HFF-Myc (cell line): Measurements from ENCODE around the gene NPPA.

ENCODE experiments used
- DNase-seq: peaks from one replicate; pipeline ENCODE4 v3.0.0-alpha.2; 2011; ENCODE audit warnings: low read depth; ENCODE audit errors: extremely low read depth
- H3K4me3 ChIP-seq: replicated peaks from 2 replicates; pipeline ENCODE4 v1.5.1; 2011; ENCODE audit warnings: low read depth, mild to moderate bottlenecking, control low read depth, low read length
- CTCF ChIP-seq: IDR thresholded peaks from 2 replicates; pipeline ENCODE4 v1.5.1; 2012; ENCODE audit warnings: mild to moderate bottlenecking, low read depth, low read length, control low read depth; ENCODE audit errors: missing control alignments

Gene NPPA

DNA sequence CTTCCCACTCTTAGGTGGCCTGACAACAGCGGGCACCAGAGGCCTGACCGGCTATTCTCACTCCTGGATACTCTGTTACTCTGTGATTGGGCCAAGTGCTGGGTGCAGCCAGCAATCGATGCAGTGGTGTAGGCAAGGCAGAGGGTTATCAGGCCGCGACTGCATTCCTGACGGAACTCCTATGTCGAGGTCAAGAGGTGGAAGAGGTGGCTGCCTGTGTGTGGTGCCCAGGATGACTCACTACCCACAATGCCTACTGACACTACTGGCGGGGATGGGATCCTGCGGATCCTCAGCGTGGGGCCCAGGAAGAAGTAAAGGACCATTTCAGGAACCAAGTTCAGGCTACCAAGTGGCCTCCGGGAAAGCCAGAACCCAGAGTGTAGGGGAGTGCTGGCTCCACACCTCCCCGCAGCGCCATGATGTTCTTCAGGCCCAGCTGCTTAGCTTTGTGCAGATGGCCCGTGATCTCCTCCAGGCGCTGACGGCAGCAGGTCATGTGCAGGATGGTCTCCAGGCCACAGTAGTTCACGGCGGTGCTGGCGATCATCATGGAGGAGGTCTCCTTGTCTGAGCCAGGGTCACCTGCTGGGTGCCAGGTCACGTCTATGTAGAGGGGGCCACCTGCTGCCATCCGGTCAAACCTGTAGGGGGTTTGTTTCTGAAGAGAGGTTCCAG lies 46.7 kb downstream of the NPPA start:
- no peak for DNase-seq
- no peak for TF ChIP-seq CTCF

GRCh38 chr1:11800391-11800755 lies 47.2 kb downstream of the NPPA start:
- no peak overlapping the region for H3K4me3 ChIP-seq
- no peak for DNase-seq
- no peak for TF ChIP-seq CTCF

More for the DNA sequence above, 46.7 kb downstream of the NPPA start:
- H3K4me3 ChIP-seq: no peak overlapping the region

- DNase-seq: no peak
- TF ChIP-seq CTCF: no peak
- H3K4me3 ChIP-seq: no peak overlapping the region
Measured at GRCh38 chr1:11799896-11800295, 47.7 kb downstream of the NPPA start.

DNA sequence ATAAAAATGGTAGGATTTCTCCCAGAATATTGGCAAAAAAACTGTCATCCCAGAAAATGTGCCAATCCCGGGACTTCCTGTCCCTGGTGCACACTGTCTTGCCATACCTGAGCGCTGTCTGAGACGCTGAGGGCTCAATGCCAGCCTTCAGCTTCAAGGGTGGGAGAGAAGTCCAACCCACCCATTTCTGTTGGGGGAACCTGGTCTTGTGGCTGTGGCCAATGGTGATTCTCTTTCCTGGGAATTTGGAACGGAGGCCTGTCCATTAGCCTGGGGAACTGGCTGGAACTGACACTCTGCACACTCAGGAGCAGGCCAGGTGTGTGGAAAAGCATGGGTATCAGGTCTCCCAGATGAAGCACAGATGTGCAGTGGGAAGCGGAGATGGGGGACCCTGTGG lies 48.5 kb downstream of the NPPA start:
- DNase-seq: no peak
- TF ChIP-seq CTCF: no peak
- H3K4me3 ChIP-seq: no peak overlapping the region

DNA sequence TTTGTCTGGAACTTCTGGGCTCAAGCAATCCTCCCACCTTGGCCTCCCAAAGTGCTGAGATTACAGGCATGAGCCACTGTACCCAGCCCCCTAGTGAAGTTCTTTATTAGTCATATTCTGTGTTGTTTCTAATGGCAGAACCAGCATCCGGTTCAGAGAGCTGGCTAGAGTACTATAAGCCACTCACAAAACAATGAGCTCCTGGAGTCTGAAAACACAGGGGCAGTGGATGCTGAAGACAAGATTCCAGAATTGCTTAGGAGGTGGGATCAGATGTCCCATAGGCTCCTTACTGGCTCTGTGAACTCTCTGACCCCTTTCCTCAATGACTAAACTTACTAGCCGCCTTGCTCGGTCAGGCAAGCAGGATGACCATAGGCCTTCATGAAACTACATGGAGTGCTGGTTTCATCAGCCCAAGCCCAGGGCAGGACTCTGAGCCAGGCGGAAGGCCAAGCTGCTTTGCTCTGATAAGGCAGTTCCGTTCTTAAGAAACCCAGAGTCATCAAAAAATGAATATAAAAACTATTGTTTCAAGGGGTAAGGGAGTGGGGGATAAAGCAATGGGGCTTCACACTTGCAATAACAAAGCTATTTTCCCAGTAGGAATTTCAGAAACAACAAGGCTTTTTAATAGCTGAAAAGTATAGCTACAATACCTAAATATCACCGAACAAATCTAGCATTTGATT lies 49.9 kb downstream of the NPPA start:
- no peak for DNase-seq
- no peak for TF ChIP-seq CTCF
- H3K4me3 ChIP-seq: no peak overlapping the region

GRCh38 chr1:11796036-11796828 lies 51.4 kb downstream of the NPPA start:
- no peak for TF ChIP-seq CTCF
- DNase-seq: no peak
- no peak overlapping the region for H3K4me3 ChIP-seq
